ENCODE results near the gene ABCC5.

Gene ABCC5

DNA sequence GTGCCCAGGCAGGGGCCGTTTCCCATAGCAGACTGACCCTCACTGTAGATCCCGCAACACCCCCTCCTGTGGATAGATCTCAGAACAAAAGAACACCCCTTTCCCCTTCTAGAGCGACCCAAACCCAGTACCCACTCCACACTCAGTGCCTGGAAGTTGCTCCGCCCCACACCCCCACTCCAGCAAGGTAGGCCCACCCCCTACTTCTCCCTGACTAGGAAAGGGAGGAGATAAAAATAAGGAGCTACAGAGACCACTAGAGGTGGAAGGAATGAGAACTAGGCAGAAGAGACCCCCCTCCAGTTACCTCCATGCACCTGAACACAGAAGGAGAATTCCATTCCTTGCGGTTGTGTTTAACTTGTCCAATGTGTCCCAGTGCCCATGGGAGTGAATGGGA lies 102.8 kb downstream of the ABCC5 start:
- H3K9me3 ChIP-seq (ENCODE audit: low read depth, low read length), result no peaks in the 10 kb centered on the region

DNA sequence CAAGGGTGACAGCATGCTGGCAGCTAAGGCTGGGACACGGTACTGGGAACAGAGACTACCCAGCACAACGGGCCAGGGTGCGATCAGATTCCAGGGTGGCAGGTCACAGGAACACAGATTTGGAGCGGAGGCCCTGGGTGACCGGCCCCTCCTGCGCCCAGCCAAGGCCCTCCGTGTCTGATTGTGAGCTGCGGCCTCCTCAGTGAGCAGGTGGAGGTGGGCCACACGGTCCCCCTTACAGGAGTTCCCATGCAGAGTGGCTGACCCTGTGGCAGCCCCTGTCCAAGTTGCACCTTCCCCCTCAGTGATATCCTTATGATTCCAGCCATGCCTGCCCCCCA lies 104.1 kb downstream of the ABCC5 start:
- Histone ChIP-seq H3K36me3 (ENCODE audit: insufficient read depth, low read length) (no peaks in the 10 kb centered on the region), H3K9me3 (ENCODE audit: low read depth, low read length) (no peaks in the 10 kb centered on the region), H3K4me3 (no peak overlapping the region), H3K9ac (ENCODE audit: insufficient read length) (no peak overlapping the region), H3K27ac (no peak overlapping the region)
- no peak for DNase-seq (ENCODE audit: low read depth, low spot score)
- TF ChIP-seq POLR2AphosphoS5 (IDR thresholded peaks at IDR 0.05; ENCODE audit: borderline replicate concordance, low read depth, low read length) (no peak), EZH2 (IDR thresholded peaks at IDR 0.05) (no peak), FOXP2 (optimal IDR thresholded peaks at IDR 0.05; ENCODE audit: control extremely low read depth, extremely low read length, insufficient read depth) (no peak)

More for the DNA sequence above, 102.8 kb downstream of the ABCC5 start:
- Histone ChIP-seq H3K9ac (ENCODE audit: insufficient read length) (no peak overlapping the region), H3K27ac (no peak overlapping the region), H3K36me3 (ENCODE audit: insufficient read depth, low read length) (no peaks in the 10 kb centered on the region; the same call in 1 of the 2 replicates), H3K4me3 (no peak overlapping the region)
- no peak for TF ChIP-seq POLR2AphosphoS5 (IDR thresholded peaks at IDR 0.05; ENCODE audit: borderline replicate concordance, low read depth, low read length)
- TF ChIP-seq FOXP2 (optimal IDR thresholded peaks at IDR 0.05; ENCODE audit: control extremely low read depth, extremely low read length, insufficient read depth), result no peak
- no peak for TF ChIP-seq EZH2 (IDR thresholded peaks at IDR 0.05)
- DNase-seq (ENCODE audit: low read depth, low spot score), result no peak

DNA sequence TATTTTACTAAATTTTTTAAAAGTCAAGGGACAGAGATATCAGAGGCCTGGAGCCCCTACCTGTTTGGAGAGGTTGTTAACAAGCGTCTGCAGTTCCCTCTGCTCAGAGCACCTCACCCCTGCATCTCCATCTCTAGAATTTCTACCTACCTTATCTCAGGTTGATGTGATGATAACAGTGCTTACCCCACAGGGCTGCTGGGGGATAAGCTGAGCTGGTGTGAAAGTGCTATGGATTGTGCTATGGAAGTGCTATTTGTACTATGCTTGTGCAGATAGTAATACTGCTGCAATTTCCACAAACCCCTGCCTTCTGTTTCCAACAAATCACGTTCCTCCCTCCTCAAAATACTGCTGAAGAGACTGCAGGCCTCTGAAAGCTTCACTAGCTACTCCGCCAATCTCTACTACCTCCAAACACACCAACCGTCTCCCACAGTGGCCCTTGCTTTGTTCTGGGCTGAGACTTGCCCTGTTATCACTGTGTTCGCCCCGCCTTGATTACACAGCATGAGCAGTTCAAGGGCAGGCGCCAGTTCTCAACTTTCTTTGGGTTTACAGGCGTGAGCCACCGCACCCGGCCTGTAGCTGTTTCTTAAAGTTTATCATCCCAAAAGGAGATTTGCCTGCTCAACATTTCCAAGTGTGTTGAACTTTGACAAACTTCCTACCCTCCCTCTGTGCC lies 104.6 kb downstream of the ABCC5 start:
- H3K27ac ChIP-seq, result no peak overlapping the region
- no peaks in the 10 kb centered on the region for H3K36me3 ChIP-seq (ENCODE audit: insufficient read depth, low read length)
- no peak overlapping the region for H3K4me3 ChIP-seq
- no peak for DNase-seq (ENCODE audit: low read depth, low spot score)
- no peak for TF ChIP-seq EZH2 (IDR thresholded peaks at IDR 0.05)
- TF ChIP-seq POLR2AphosphoS5 (IDR thresholded peaks at IDR 0.05; ENCODE audit: borderline replicate concordance, low read depth, low read length), result no peak
- no peak for TF ChIP-seq FOXP2 (optimal IDR thresholded peaks at IDR 0.05; ENCODE audit: control extremely low read depth, extremely low read length, insufficient read depth)
- no peak overlapping the region for H3K9ac ChIP-seq (ENCODE audit: insufficient read length)
- no peaks in the 10 kb centered on the region for H3K9me3 ChIP-seq (ENCODE audit: low read depth, low read length)

DNA sequence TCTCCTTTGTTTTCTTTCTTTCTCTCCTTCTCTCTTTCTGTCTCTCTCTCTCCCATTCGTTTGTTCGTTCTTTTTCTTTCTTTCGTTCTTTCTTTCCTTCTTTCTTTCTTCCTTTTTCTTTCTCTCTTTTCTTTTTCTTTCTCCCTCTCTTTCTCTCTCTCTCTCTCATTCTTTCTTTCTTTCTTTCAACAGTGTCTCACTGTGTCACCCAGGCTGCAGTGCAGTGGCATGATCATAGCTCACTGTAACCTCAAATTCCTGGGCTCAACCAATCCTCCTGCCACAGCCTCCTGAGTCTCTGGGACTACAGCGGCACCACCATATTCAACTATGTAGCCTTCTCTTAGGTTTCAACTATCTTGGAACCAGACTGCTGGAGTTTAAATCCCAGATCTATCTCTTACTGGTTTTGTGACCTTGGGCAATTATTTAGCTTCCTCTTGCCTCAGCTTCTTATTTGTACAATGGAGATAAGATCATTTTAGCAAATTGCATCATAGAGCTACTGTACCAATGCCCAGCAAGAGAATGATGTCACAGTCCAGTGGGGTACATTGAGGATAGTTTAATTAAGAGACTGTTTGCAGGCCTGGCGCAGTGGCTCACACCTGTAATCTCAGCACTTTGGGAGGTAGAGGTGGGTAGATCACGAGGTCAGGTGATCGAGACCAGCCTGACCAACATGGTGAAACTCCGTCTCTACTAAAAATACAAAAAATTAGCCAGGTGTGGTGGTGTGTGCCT lies 105.7 kb downstream of the ABCC5 start:
- no peak for DNase-seq (ENCODE audit: low read depth, low spot score)
- no peaks in the 10 kb centered on the region for H3K9me3 ChIP-seq (ENCODE audit: low read depth, low read length)
- H3K9ac ChIP-seq (ENCODE audit: insufficient read length), result no peak overlapping the region
- no peak overlapping the region for H3K4me3 ChIP-seq
- H3K36me3 ChIP-seq (ENCODE audit: insufficient read depth, low read length), result no peaks in the 10 kb centered on the region
- TF ChIP-seq POLR2AphosphoS5 (IDR thresholded peaks at IDR 0.05; ENCODE audit: borderline replicate concordance, low read depth, low read length) (no peak), EZH2 (IDR thresholded peaks at IDR 0.05) (no peak)
- no peak overlapping the region for H3K27ac ChIP-seq

DNA sequence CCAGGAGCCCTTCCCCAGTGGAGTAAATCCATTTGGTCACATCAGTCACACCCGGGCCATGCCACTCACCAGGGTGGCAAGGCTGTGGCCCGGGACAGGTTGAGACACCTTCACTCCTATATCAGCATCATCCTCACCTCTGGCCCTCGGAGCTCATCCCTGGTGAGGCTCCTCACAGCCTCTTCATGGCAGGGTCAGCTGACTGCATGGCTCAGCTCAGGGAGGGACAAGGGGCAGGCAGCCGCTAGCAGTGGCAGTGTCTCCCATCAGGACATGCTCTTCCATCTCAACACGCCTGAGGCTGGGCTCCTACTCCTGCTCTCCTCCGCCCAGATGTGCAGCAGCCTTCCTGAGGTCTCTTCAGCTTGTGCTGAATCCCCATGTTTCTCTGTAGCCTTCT lies 106.6 kb downstream of the ABCC5 start:
- Histone ChIP-seq H3K9ac (ENCODE audit: insufficient read length) (no peak overlapping the region), H3K4me3 (no peak overlapping the region), H3K36me3 (ENCODE audit: insufficient read depth, low read length) (no peaks in the 10 kb centered on the region), H3K9me3 (ENCODE audit: low read depth, low read length) (no peaks in the 10 kb centered on the region), H3K27ac (no peak overlapping the region)
- no peak for DNase-seq (ENCODE audit: low read depth, low spot score)
- no peak for TF ChIP-seq FOXP2 (optimal IDR thresholded peaks at IDR 0.05; ENCODE audit: control extremely low read depth, extremely low read length, insufficient read depth)
- no peak for TF ChIP-seq POLR2AphosphoS5 (IDR thresholded peaks at IDR 0.05; ENCODE audit: borderline replicate concordance, low read depth, low read length)
- TF ChIP-seq EZH2 (IDR thresholded peaks at IDR 0.05), result no peak

DNA sequence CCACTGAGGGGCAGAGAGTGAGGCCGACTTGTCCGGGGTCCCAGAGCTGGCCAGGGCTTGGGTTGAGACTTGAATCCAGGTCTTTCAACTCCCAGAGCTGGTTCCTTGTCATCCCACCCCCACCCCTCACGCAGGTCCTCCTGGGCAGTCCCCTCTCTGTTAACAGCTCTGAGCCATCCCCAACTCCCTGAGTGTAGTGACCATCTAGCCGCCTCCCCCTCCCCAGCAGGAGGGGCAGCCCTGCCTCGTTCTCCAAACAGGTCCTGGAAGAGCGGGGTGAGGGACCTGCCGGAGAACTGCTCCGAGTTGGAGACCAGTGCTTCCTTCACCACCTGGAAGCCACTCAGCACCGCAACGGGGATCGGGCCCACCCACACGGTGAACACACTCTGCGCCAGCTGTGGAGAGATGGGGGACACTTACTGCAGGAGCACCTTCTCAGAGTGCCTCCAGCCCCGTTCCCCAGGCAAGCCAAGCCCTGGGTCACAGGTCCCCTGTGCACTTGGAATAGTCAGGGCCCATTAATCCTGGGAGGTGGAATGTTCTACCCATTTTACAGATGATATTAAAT lies 108.6 kb downstream of the ABCC5 start:
- Histone ChIP-seq H3K9ac (ENCODE audit: insufficient read length) (no peak overlapping the region), H3K27ac (no peak overlapping the region), H3K36me3 (ENCODE audit: insufficient read depth, low read length) (no peaks in the 10 kb centered on the region), H3K4me3 (no peak overlapping the region), H3K9me3 (ENCODE audit: low read depth, low read length) (no peaks in the 10 kb centered on the region)
- DNase-seq (ENCODE audit: low read depth, low spot score), result no peak
- TF ChIP-seq POLR2AphosphoS5 (IDR thresholded peaks at IDR 0.05; ENCODE audit: borderline replicate concordance, low read depth, low read length) (no peak), FOXP2 (optimal IDR thresholded peaks at IDR 0.05; ENCODE audit: control extremely low read depth, extremely low read length, insufficient read depth) (no peak), EZH2 (IDR thresholded peaks at IDR 0.05) (no peak)

DNA sequence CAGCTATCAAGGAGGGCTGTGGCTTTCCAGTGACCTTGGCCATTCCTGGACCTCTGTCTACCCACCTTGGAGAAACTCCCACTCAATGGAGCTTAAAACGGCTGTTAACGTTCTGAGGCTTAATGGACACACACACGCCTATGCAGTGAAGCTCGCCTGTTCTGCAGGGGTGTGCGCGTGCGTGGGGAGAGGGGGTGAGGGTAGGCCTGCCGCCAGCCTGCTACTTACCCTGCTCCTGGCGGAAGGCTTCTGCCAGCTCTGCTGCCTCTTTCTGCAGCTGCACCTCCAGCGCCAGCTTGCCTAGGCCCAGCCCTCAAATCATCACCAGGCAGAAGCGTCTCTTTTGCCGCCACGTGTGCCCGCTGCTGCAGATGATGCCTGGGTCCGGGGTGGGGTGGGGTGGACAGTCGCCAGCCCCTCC lies 109.8 kb downstream of the ABCC5 start:
- Histone ChIP-seq H3K4me3 (no peak overlapping the region), H3K9ac (ENCODE audit: insufficient read length) (no peak overlapping the region), H3K9me3 (ENCODE audit: low read depth, low read length) (no peaks in the 10 kb centered on the region), H3K36me3 (ENCODE audit: insufficient read depth, low read length) (no peaks in the 10 kb centered on the region), H3K27ac (no peak overlapping the region)
- no peak for TF ChIP-seq POLR2AphosphoS5 (IDR thresholded peaks at IDR 0.05; ENCODE audit: borderline replicate concordance, low read depth, low read length)
- DNase-seq (ENCODE audit: low read depth, low spot score), result no peak

DNA sequence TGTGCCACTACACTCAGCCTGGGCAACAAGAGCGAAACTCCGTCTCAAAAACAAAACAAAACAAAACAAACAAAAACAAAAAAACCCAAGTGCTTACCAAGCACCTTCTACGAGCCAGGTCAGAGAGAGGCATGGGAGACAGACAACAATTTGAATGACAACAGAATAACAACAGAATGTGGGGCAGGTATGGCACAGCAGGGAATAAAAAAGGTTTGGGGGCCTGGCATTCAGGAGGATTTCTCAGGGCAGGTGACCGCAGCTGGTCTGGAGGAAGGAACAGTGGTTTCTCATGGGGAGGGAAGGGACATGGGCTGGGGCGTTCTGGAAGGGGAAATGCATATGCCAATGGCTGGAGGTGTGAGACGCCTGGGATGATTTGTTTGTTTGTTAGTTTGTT lies 110.5 kb downstream of the ABCC5 start:
- no peak overlapping the region for H3K27ac ChIP-seq

More for the DNA sequence above, 110.5 kb downstream of the ABCC5 start:
- Histone ChIP-seq H3K4me3 (no peak overlapping the region), H3K9ac (ENCODE audit: insufficient read length) (no peak overlapping the region), H3K36me3 (ENCODE audit: insufficient read depth, low read length) (no peaks in the 10 kb centered on the region), H3K9me3 (ENCODE audit: low read depth, low read length) (no peaks in the 10 kb centered on the region)
- no peak for DNase-seq (ENCODE audit: low read depth, low spot score)
- TF ChIP-seq EZH2 (IDR thresholded peaks at IDR 0.05) (no peak), FOXP2 (optimal IDR thresholded peaks at IDR 0.05; ENCODE audit: control extremely low read depth, extremely low read length, insufficient read depth) (no peak), POLR2AphosphoS5 (IDR thresholded peaks at IDR 0.05; ENCODE audit: borderline replicate concordance, low read depth, low read length) (no peak)

All from SK-N-MC (cell line).